GM12873 (cell line): ENCODE measurements around the gene CACNA2D3.

Experiments
- TF ChIP-seq, protein P1 (sequence below): IDR thresholded peaks from 2 replicates; pipeline ENCODE4 v1.5.1; 2012; ENCODE audit warnings: low read depth, mild to moderate bottlenecking, moderate library complexity, low read length, control low read depth; ENCODE audit not compliant: insufficient read depth; ENCODE audit errors: missing control alignments

CACNA2D3 gene

DNA sequence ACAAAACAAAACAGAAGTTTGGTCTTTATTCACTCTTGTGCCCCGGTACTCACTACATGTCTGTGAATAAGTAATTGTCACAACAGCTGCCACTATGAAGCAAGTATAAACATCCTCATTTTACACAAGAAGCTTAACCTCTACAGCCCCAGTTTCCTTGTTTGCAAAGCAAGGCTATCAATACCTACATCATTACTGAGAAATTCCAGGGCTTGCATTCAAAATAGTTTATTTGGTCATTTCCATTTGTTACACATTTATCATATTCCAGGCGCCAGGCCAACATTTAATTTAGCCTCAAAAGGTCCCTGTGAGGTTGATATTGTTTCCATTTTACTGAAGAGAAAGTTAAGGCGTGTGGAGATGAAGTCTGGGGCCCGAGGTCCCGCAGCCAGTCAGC, 966.9 kb downstream of the CACNA2D3 start:
- TF ChIP-seq, protein P1, sequence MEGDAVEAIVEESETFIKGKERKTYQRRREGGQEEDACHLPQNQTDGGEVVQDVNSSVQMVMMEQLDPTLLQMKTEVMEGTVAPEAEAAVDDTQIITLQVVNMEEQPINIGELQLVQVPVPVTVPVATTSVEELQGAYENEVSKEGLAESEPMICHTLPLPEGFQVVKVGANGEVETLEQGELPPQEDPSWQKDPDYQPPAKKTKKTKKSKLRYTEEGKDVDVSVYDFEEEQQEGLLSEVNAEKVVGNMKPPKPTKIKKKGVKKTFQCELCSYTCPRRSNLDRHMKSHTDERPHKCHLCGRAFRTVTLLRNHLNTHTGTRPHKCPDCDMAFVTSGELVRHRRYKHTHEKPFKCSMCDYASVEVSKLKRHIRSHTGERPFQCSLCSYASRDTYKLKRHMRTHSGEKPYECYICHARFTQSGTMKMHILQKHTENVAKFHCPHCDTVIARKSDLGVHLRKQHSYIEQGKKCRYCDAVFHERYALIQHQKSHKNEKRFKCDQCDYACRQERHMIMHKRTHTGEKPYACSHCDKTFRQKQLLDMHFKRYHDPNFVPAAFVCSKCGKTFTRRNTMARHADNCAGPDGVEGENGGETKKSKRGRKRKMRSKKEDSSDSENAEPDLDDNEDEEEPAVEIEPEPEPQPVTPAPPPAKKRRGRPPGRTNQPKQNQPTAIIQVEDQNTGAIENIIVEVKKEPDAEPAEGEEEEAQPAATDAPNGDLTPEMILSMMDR, result no peak

DNA sequence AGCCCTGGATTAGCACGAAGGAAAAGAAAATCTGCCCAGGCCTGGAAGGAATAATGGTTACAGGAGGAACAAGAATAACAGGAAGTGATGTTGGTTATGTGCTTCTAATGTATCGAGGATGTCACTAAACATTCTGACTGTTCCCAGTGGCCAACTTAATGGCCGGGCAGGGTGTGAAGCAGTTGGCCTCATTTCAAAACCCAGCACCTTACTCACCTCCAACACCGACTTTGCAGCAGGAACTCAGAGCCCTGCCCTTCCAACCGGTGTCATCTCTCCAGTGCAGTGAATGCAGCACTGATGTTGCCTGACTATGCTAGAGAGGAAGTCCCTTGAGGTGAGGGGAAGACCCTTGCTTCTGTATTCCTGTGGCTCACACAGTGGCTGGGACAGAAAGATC, 967.9 kb downstream of the CACNA2D3 start:
- TF ChIP-seq, protein P1, result no peak

DNA sequence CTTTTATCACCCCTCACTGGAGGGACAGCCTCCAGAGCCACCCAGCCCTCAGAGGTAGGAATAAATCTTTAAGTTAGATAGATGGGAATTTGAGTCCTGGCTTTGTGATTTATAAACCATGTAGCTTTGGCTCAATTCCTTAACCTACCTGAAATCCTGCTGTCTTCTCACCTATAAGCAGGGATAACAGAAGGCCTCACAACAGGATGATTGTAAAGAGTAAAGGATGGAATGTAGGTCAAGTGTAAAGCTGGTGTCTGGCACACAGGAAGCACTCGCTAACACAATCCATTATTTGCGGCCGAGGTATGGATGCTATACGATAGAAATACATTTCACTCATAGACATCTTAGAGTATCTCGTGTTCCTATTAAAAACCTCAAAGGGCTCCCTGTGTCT, 968.4 kb downstream of the CACNA2D3 start:
- TF ChIP-seq, protein P1, result no peak

DNA sequence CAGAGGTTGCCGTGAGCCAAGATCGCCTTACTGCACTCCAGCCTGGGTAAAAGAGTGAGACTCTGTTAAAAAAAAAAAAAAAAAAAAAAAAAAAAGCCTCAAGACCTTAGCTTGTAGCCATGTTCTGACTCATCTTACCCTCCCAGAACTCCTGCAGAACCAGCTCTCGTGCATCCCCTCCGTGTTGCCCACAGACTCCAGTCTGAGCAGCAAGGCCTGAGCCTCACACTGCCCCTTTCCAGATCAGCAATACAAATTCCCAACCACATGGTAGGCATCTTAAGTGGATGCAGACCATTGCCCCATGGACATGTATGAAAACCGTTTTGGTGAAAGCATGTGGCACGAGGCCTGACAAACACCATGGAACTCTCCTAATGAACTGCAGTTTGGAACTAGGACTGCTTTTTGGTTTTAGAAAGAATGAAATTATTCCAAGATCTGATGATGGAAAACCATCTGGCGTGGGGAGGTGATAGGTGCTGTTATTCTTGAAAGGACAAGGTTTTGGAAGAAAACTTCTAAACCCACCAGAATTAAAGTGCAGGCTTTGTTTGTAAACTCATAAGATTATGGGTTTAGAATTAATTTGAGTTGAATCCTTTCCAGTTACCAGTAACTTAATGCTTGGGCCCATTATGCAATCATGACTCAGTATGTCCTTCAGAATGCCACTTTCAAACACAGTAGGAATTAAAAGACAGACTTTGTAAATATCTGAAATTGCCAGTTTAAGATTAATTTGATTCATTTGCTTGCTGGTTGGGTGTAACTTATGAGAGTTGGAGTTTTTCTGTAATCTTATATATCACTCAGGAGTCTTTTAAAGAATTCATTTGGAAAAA, 969.3 kb downstream of the CACNA2D3 start:
- TF ChIP-seq, protein P1, result no peak

DNA sequence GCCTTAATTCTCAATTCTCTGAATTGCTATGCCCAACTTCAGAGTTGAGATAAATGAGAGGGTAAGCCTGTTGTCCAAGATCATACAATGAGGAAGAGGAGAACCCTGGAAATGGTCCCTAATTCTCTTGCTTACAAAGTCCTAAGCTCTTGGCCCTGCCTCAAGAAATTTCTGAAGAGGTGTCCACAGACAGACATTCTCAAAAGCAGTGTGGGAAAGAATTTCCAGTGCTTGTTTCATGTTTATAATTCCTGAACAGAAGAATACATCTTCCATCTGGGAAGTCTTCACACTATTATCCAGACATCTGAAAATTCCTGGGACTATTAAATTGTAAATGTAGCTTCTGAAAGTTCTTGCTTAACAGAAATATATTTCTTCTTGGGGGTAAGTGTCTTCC, 972.3 kb downstream of the CACNA2D3 start:
- TF ChIP-seq, protein P1, result no peak

DNA sequence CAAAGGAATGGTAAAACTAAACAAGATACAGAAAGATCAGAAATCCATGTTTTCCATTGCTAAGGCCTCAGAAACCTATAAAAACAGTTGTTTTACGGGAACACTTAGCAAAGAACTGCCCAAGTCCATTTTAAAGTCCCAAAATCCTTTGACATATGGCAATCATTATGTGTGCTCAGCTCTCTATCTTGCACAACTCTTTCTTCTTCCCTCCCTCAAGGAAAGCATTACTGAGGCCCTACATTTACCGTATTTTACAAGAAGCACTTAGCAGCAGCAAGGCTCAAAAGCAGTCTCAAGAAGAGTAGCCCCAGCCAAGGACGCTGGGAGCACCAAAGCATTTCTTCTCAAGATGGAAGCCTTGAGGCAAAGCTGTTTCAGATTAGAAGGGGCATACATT, 975.1 kb downstream of the CACNA2D3 start:
- TF ChIP-seq, protein P1, result no peak

DNA sequence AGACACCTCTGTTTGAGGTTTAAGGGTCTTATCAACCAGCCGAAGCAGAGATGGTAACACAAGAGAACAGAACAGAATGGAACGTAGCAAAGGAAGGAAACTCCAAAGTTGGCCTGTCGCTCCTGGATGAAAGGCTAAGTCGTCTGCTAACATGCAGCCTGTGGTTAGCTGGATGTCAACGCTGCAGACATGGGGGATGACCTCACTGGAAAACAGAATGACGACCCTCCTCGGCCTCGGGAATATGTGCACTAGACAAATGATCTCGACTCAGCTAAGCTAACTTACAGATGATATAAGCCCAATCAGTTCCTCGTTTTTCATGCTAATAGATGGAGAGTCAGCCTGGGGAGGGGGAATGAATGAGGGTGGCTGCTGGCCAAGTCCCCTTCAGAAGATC, 983.3 kb downstream of the CACNA2D3 start:
- TF ChIP-seq, protein P1, result no peak
